Caco-2 (cell line): ENCODE data around the gene RYR2. TPM values are rescaled to one million over a fixed set of nuclear protein-coding genes. Genes with fewer than 3 reads are reported as not detected.

Experiments used
- Bru-seq: library from RNA; stranded (reverse); fragments of 400-500 nt; gene quantifications from one replicate; lab custom pipeline; 2021; lab: Mats Ljungman, UMichigan
- BruChase-seq, 2 experiments: library from RNA; stranded (reverse); fragments of 400-500 nt; gene quantifications; one replicate each; lab custom pipeline; 2021; lab: Mats Ljungman, UMichigan
- BruUV-seq: library from RNA; stranded (reverse); fragments of 400-500 nt; replicated peaks from 2 replicates; lab custom pipeline; 2021; lab: Mats Ljungman, UMichigan
- CTCF ChIA-PET: fragments of 300-600 bp; sonication (Branson Sonifier 250); formaldehyde crosslinking; loops from one replicate; lab custom pipeline; 2022; ENCODE audit warnings: antibody characterized with exemption; lab: Charles Lee
- POLR2A ChIA-PET: fragments of 300-600 bp; sonication (Branson Sonifier 250); formaldehyde crosslinking; loops from one replicate; lab custom pipeline; 2022; ENCODE audit warnings: antibody characterized with exemption; lab: Charles Lee
- DNase-seq, 2 experiments: peaks; one replicate each; pipeline versions ENCODE4 v3.0.0 to v3.0.0-alpha.2; 2020 to 2022
- H3K27me3 ChIP-seq: replicated peaks from 2 replicates; pipeline ENCODE4 v1.6.0; 2011; ENCODE audit warnings: low read length; ENCODE audit not compliant: control insufficient read depth, insufficient read depth
- H3K36me3 ChIP-seq: 2 replicates; pipeline ENCODE4 v1.5.1; 2011; ENCODE audit warnings: low read length; ENCODE audit not compliant: control insufficient read depth, insufficient read depth
- H3K4me1 ChIP-seq: fragments of 250-450 bp; sonication (Bioruptor Pico); 2 replicates; pipeline ENCODE4 v1.5.1; 2020; ENCODE audit warnings: mild to moderate bottlenecking
- H3K4me3 ChIP-seq: 2 replicates; pipeline ENCODE4 v1.5.1; 2011; ENCODE audit warnings: low read depth, mild to moderate bottlenecking, control low read depth, low read length
- H3K9me3 ChIP-seq: fragments of 250-450 bp; sonication (Bioruptor Pico); 2 replicates; pipeline ENCODE4 v1.5.1; 2020; ENCODE audit warnings: mild to moderate bottlenecking, moderate library complexity
- H3K27ac Mint-ChIP-seq: one replicate; pipeline ENCODE4 v1.8.0; 2022; ENCODE audit warnings: mixed read lengths; ENCODE audit not compliant: unreplicated experiment
- H3K27me3 Mint-ChIP-seq: one replicate; pipeline ENCODE4 v1.8.0; 2022; ENCODE audit warnings: mixed read lengths; ENCODE audit not compliant: insufficient read depth, unreplicated experiment
- H3K36me3 Mint-ChIP-seq: one replicate; pipeline ENCODE4 v1.8.0; 2022; ENCODE audit warnings: mild to moderate bottlenecking, mixed read lengths; ENCODE audit not compliant: insufficient read depth, unreplicated experiment
- H3K4me1 Mint-ChIP-seq: one replicate; pipeline ENCODE4 v1.8.0; 2022; ENCODE audit warnings: low read depth, mixed read lengths; ENCODE audit not compliant: unreplicated experiment
- H3K4me3 Mint-ChIP-seq: one replicate; pipeline ENCODE4 v1.8.0; 2022; ENCODE audit warnings: mild to moderate bottlenecking, moderate library complexity, mixed read lengths; ENCODE audit not compliant: unreplicated experiment
- H3K9me3 Mint-ChIP-seq: one replicate; pipeline ENCODE4 v1.8.0; 2022; ENCODE audit warnings: mixed read lengths; ENCODE audit not compliant: unreplicated experiment
- intact Hi-C: fragments of 100-400 bp; cut with micrococcal nuclease; formaldehyde crosslinking; loops from one replicate; pipeline ENCODE4 v1.10.0; 2022; ENCODE audit not compliant: unreplicated experiment
- long read RNA-seq: library from polyadenylated mRNA; stranded (forward); transcript quantifications from one replicate; pipeline ENCODE4 v2.0.0, GENCODE V29; 2022
- total RNA-seq: library from RNA; stranded (reverse); gene quantifications from 2 replicates; pipeline ENCODE4 v1.2.3, GENCODE V29; 2022
- TF ChIP-seq, protein P1 (sequence below), 2 experiments: fragments of 200-600 bp in 1 of 2; IDR thresholded peaks; 1 replicate in 1 of 2; 2 replicates in 1 of 2; pipeline versions ENCODE4 v1.5.1 to v1.8.0; 2011 to 2022; ENCODE audit warnings: antibody characterized with exemption in 1 of 2, control low read depth in 1 of 2, inconsistent platforms in 1 of 2, low read depth in 1 of 2, low read length in 1 of 2, mild to moderate bottlenecking in 1 of 2, moderate library complexity in 1 of 2; ENCODE audit not compliant: insufficient read depth in 1 of 2, severe bottlenecking in 1 of 2, unreplicated experiment in 1 of 2

Gene RYR2
- total RNA-seq: 3.4 and 3.6 TPM in 2 replicates
- Bru-seq, nascent RNA: percentile 45 among the genes with signal in this experiment
- percentile 44 among the genes with signal in this experiment for BruChase-seq, experiment 1, labeled RNA remaining after a 2-hour chase
- BruChase-seq, experiment 2, labeled RNA remaining after a 6-hour chase: percentile 41 among the genes with signal in this experiment
- long read RNA-seq, partial matches to known transcripts: 0 of 1 reads
- long read RNA-seq, other reads (novel, unspliced or antisense): 1 of 1 reads

DNA sequence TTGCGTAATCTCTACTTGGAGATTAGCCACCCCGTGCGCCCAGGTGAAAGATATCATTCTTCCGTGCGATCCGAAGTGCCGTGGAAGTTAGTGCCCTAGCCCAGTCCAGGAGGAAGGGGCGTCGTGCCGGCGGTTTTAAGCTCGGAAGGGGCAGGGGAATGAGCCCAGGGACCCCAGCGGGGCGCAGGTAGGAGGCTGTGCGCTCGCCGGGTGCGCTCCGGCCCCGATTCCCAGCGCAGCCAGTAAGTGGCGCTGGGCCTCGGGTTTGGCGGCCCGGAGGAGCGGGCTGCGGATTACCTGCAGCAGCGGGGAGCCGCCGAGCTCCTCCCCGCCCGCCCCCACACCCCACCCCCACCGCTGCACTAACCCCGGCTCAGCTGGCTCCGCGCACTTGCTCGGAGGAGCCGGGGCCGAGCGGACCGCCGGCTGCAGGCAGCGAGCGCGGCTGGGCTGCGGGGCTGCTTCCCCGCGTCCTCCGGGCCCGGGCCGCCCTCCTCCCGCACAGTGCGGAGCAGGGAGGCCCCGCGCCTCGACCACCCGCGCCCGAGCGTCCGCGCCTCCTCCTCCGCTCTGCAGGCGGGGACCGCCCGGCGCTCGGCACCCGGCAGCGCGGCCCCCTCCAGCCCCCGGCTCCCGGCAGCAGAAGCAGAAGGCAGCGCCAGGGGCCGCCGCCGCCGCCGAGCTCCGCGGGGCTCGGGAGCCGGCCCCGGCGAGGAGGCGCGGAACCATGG lies at the start of gene RYR2:
RYR2 (plus strand) TSS at position 390 of the 731 bp plus-strand sequence; CDS start at position 728, 338 bp downstream.
- H3K27ac Mint-ChIP-seq: no peak within 1 kb of the TSS
- DNase-seq: no peak
- ChIA-PET CTCF (no interaction called here), POLR2A (interaction anchor here (0.5 kb wide), 1 partner anchor 32 kb away, joined by 4 read pairs; no protein-coding TSS in a partner anchor)
- H3K36me3 Mint-ChIP-seq: no peaks in the 10 kb centered on the region
- TF ChIP-seq, protein P1, sequence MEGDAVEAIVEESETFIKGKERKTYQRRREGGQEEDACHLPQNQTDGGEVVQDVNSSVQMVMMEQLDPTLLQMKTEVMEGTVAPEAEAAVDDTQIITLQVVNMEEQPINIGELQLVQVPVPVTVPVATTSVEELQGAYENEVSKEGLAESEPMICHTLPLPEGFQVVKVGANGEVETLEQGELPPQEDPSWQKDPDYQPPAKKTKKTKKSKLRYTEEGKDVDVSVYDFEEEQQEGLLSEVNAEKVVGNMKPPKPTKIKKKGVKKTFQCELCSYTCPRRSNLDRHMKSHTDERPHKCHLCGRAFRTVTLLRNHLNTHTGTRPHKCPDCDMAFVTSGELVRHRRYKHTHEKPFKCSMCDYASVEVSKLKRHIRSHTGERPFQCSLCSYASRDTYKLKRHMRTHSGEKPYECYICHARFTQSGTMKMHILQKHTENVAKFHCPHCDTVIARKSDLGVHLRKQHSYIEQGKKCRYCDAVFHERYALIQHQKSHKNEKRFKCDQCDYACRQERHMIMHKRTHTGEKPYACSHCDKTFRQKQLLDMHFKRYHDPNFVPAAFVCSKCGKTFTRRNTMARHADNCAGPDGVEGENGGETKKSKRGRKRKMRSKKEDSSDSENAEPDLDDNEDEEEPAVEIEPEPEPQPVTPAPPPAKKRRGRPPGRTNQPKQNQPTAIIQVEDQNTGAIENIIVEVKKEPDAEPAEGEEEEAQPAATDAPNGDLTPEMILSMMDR (IDR thresholded peaks at IDR 0.05; ENCODE audit: insufficient read depth in 1 of 2, low read depth in 1 of 2, low read length in 1 of 2, severe bottlenecking in 1 of 2, unreplicated experiment in 1 of 2): no peak
- Histone ChIP-seq H3K36me3 (no peaks in the 10 kb centered on the region), H3K9me3 (no peaks in the 10 kb centered on the region), H3K4me1 (no peaks in the 10 kb centered on the region), H3K27me3 (no peaks in the 10 kb centered on the region), H3K4me3 (no peak within 1 kb of the TSS)
- no peaks in the 10 kb centered on the region for H3K4me1 Mint-ChIP-seq
- H3K4me3 Mint-ChIP-seq: no peak within 1 kb of the TSS
- no TSS peak for BruUV-seq
- peaks cover 4% of the 10 kb centered on the region for H3K27me3 Mint-ChIP-seq
- H3K9me3 Mint-ChIP-seq: no peaks in the 10 kb centered on the region
- intact Hi-C loops: no loop called here

DNA sequence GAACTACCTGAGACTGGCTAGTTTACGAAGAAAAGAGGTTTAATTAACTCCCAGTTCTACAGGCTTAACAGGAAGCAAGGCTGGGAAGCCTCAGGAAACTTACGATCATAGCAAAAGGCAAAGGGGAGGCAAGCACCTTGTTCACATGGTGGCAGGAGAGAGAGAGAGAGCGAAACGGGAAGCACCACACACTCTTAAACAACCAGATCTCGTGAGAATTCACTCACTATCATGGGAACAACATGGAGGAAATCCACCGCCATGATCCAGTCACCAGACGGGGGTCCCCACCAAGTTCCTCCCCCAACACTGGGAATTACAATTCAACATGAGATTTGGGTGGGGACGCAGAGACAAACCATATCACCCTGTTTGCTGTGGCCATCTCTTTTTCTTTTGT lies 49.5 kb upstream of the RYR2 start:
- intact Hi-C loops: no loop called here
- DNase-seq: no peak
- no TSS peak for BruUV-seq
- no peak overlapping the region for H3K27ac Mint-ChIP-seq
- Histone ChIP-seq H3K4me1 (no peaks in the 10 kb centered on the region), H3K4me3 (no peak overlapping the region), H3K9me3 (no peaks in the 10 kb centered on the region), H3K27me3 (no peaks in the 10 kb centered on the region; the same call in 1 of the 2 replicates), H3K36me3 (no peaks in the 10 kb centered on the region)
- peaks cover 27% of the 10 kb centered on the region for H3K9me3 Mint-ChIP-seq
- no peak overlapping the region for H3K4me3 Mint-ChIP-seq
- H3K27me3 Mint-ChIP-seq: no peaks in the 10 kb centered on the region
- ChIA-PET POLR2A (no interaction called here), CTCF (no interaction called here)
- no peaks in the 10 kb centered on the region for H3K4me1 Mint-ChIP-seq
- TF ChIP-seq, protein P1 (IDR thresholded peaks at IDR 0.05; ENCODE audit: insufficient read depth in 1 of 2, low read depth in 1 of 2, low read length in 1 of 2, severe bottlenecking in 1 of 2, unreplicated experiment in 1 of 2): no peak
- no peaks in the 10 kb centered on the region for H3K36me3 Mint-ChIP-seq

DNA sequence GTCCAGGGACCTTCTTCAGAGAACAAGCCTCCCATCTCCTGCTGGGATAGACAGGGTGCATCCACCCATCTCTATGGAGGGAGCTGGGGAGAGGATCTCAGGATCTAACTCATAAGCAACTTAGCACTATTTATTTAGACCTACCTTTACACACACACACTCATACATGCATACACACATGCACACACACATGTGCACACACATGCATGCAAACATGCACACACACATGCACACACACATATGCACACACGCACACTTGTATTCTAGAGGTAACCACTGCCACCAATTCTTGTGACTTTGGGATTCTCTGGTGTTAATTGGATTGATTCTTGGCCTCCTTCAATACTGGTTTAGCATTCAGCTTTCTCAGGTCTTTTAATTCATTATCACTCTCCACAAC lies 47.5 kb upstream of the RYR2 start:
- BruUV-seq: no TSS peak
- H3K27ac Mint-ChIP-seq: no peak overlapping the region
- CTCF ChIA-PET: no interaction called here

More for the DNA sequence above, 47.5 kb upstream of the RYR2 start:
- Histone ChIP-seq H3K4me3 (no peak overlapping the region), H3K9me3 (no peaks in the 10 kb centered on the region), H3K27me3 (no peaks in the 10 kb centered on the region; the same call in 1 of the 2 replicates), H3K36me3 (no peaks in the 10 kb centered on the region), H3K4me1 (no peaks in the 10 kb centered on the region)
- no peaks in the 10 kb centered on the region for H3K4me1 Mint-ChIP-seq
- peaks cover 4% of the 10 kb centered on the region for H3K27me3 Mint-ChIP-seq
- DNase-seq: no peak
- intact Hi-C loops: no loop called here
- TF ChIP-seq, protein P1 (IDR thresholded peaks at IDR 0.05; ENCODE audit: insufficient read depth in 1 of 2, low read depth in 1 of 2, low read length in 1 of 2, severe bottlenecking in 1 of 2, unreplicated experiment in 1 of 2): no peak
- H3K9me3 Mint-ChIP-seq: peaks cover 18% of the 10 kb centered on the region
- POLR2A ChIA-PET: interaction anchor here (0.6 kb wide), 1 partner anchor 82 kb away, joined by 5 read pairs; no protein-coding TSS in a partner anchor
- H3K36me3 Mint-ChIP-seq: no peaks in the 10 kb centered on the region
- no peak overlapping the region for H3K4me3 Mint-ChIP-seq
